GM12878 (cell line): ENCODE measurements around the gene GPC2. TPM values are rescaled to one million over a fixed set of nuclear protein-coding genes. Genes with fewer than 3 reads are reported as not detected.

Experiments used
- ATAC-seq: fragments of 200-7000 bp; cut with Tn5 transposase; 3 replicates; pipeline ENCODE4 v1.9.1; 2020; ENCODE audit warnings: mild to moderate bottlenecking, moderate library complexity
- BruUV-seq: library from RNA; stranded (reverse); fragments of 400-500 nt; replicated peaks from 2 replicates; lab custom pipeline; 2021; lab: Mats Ljungman, UMichigan
- CTCF ChIA-PET: fragments of 300-600 bp; sonication (Branson Sonifier 250); formaldehyde crosslinking; extraction: SDS; loops from one replicate; lab custom pipeline; 2021; ENCODE audit warnings: inconsistent platforms; lab: Yijun Ruan, JAX
- POLR2A ChIA-PET: fragments of 350-600 bp; formaldehyde crosslinking; extraction: SDS; loops from one replicate; lab custom pipeline; 2021; ENCODE audit warnings: inconsistent platforms; lab: Charles Lee
- RAD21 ChIA-PET: fragments of 300-600 bp; sonication (Branson Sonifier 250); formaldehyde crosslinking; loops from one replicate; lab custom pipeline; 2023; ENCODE audit warnings: antibody characterized with exemption; ENCODE audit not compliant: unreplicated experiment; lab: Charles Lee
- SMC1A ChIA-PET: fragments of 300-600 bp; sonication (Branson Sonifier 250); formaldehyde crosslinking; loops from one replicate; lab custom pipeline; 2023; ENCODE audit not compliant: unreplicated experiment, uncharacterized antibody; lab: Charles Lee
- DNase-seq: peaks from one replicate; pipeline ENCODE4 v3.0.0-alpha.2; 2011; ENCODE audit warnings: low read depth, low spot score
- FAIRE-seq: peaks from 3 replicates; lab custom pipeline; 2011; peaks lifted over from hg19 to GRCh38; lab: Jason Lieb, UNC
- H2AFZ ChIP-seq: 2 replicates; pipeline ENCODE4 v1.6.0; 2011; ENCODE audit warnings: low read depth, low read length, control low read depth; ENCODE audit not compliant: control insufficient read depth
- H3K27ac ChIP-seq: 2 replicates; pipeline ENCODE4 v1.5.1; 2011; ENCODE audit warnings: control low read depth; ENCODE audit not compliant: control insufficient read depth, insufficient read depth
- H3K27me3 ChIP-seq, 2 experiments: replicated peaks in 1 of 2; 2 replicates each; pipeline versions ENCODE4 v1.6.0 to v1.6.1; 2011; ENCODE audit warnings: low read length in 1 of 2; ENCODE audit not compliant: control insufficient read depth in 2 of 2, insufficient read depth in 2 of 2
- H3K36me3 ChIP-seq, 2 experiments: 2 replicates each; pipeline ENCODE4 v1.5.1; 2011; ENCODE audit warnings: low read length in 1 of 2; ENCODE audit not compliant: control insufficient read depth in 2 of 2, insufficient read depth in 2 of 2
- H3K4me1 ChIP-seq: 2 replicates; pipeline ENCODE4 v1.6.1; 2011; ENCODE audit warnings: mild to moderate bottlenecking, low read length, moderate library complexity, mixed read lengths; ENCODE audit not compliant: control insufficient read depth, insufficient read depth
- H3K4me2 ChIP-seq: 2 replicates; pipeline ENCODE4 v1.6.0; 2011; ENCODE audit warnings: control low read depth; ENCODE audit not compliant: control insufficient read depth, insufficient read depth
- H3K4me3 ChIP-seq: fragments of 200-600 bp; sonication (generic); 2 replicates; pipeline ENCODE4 v1.5.1; 2016
- H3K79me2 ChIP-seq: 2 replicates; pipeline ENCODE4 v1.6.0; 2011; ENCODE audit warnings: low read length; ENCODE audit not compliant: control insufficient read depth, insufficient read depth
- H3K9ac ChIP-seq: 2 replicates; pipeline ENCODE4 v1.8.0; 2011; ENCODE audit warnings: low read length, control low read depth, mixed read lengths; ENCODE audit not compliant: control insufficient read depth, insufficient read depth
- H3K9me3 ChIP-seq: replicated peaks from 3 replicates; pipeline ENCODE4 v1.5.1; 2011; ENCODE audit warnings: mild to moderate bottlenecking, low read length; ENCODE audit not compliant: control insufficient read depth, insufficient read depth
- H4K20me1 ChIP-seq: 2 replicates; pipeline ENCODE4 v1.6.0; 2011; ENCODE audit not compliant: control insufficient read depth, insufficient read depth
- PAX5 ChIP-seq: IDR thresholded peaks from 2 replicates; pipeline ENCODE4 v1.6.1; 2011; ENCODE audit warnings: low read depth, low read length, borderline replicate concordance
- WRNIP1 ChIP-seq: IDR thresholded peaks from 2 replicates; pipeline ENCODE4 v1.6.1; 2011; ENCODE audit warnings: low read depth, low read length, improper control_type of control experiment, borderline replicate concordance
- ZNF207 ChIP-seq: fragments of 450-650 bp; IDR thresholded peaks from 2 replicates; pipeline ENCODE4 v1.6.1; 2014; ENCODE audit warnings: antibody characterized with exemption, mild to moderate bottlenecking, borderline replicate concordance
- WGBS: methylation state at CpG from one replicate; pipeline ENCODE4 v1.1.6; 2016; ENCODE audit warnings: low lambda C conversion rate; ENCODE audit not compliant: insufficient replicate concordance, insufficient coverage; ENCODE audit errors: missing lambda C conversion rate; 5-methylcytosine and 5-hydroxymethylcytosine counted together
- in situ Hi-C: fragments of 300-500 bp; cut with MboI; formaldehyde crosslinking; loops from 9 replicates; pipeline ENCODE4 v1.14.3; 2018; ENCODE audit warnings: mixed read lengths
- intact Hi-C: fragments of 100-400 bp; cut with micrococcal nuclease; formaldehyde crosslinking; loops from one replicate; pipeline ENCODE4 v1.14.2; 2022; ENCODE audit not compliant: unreplicated experiment
- polyA plus RNA-seq, 11 experiments: library from polyadenylated mRNA; depleted of rRNA in 4 of 11; unstranded in 6 of 11; stranded (reverse) in 5 of 11; fragments of >200 nt; fragmentation: Nextera tagmentation in 4 of 11; fragmentation: Illumina TruSeq in 1 of 11; extraction: Ambion mirVana in 4 of 11; extraction: Trizol in 1 of 11; gene quantifications; 1 replicate in 1 of 11; 2 replicates in 10 of 11; pipeline versions ENCODE4 v1.2.1 to v1.2.3, GENCODE V29; 2011 to 2016; ENCODE audit warnings: inconsistent platforms in 2 of 11, missing spikeins in 2 of 11, low read depth in 1 of 11
- total RNA-seq, 4 experiments: library from RNA; depleted of rRNA in 3 of 4; stranded (reverse); fragments of >200 nt in 3 of 4; fragmentation: Illumina TruSeq in 1 of 4; extraction: Trizol in 1 of 4; gene quantifications; 2 replicates each; pipeline versions ENCODE4 v1.2.1 to v1.2.3, GENCODE V29; 2013 to 2021
- TF ChIP-seq, protein P1 (sequence below): fragments of 450-650 bp; IDR thresholded peaks from 2 replicates; pipeline ENCODE4 v1.6.1; 2016; ENCODE audit warnings: mild to moderate bottlenecking

GPC2 gene
- total and polyA plus RNA-seq, 10 of the 15 experiments (the other 5 are each of a cell fraction or from before 2014, with no cell fraction given) = 0.19 to 6.3 (median 0.77) TPM

DNA sequence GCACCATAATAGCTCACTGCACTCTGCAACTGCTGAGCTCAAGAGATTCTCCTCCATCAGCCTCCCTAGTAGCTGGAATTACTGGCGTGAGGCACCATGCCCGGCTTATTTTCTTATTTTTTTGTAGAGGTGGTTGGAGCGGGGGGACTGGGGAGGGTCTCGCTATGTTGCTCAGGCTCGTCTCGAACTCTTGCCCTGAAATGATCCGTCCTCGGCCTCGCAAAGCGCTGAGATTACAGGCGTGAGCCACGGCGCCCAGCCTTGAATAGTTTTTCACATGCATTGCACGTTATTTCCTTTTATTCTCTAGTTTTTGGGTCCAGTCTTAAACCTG, 29.0 kb downstream of the GPC2 start:
- Histone ChIP-seq H3K4me3 (peak overlapping the region; percentile 60), H3K27me3 (no peaks in the 10 kb centered on the region), H3K9ac (peak overlapping the region; percentile 58), H3K79me2 (peaks cover 22% of the 10 kb centered on the region), H3K27ac (peak overlapping the region; percentile 71), H3K9me3 (no peaks in the 10 kb centered on the region), H2AFZ (peak overlapping the region; percentile 55), H4K20me1 (no peaks in the 10 kb centered on the region), H3K36me3 (no peaks in the 10 kb centered on the region; a peak in 3 of 4 replicates), H3K4me1 (peaks cover 5% of the 10 kb centered on the region; the same call in 1 of the 2 replicates), H3K4me2 (peak overlapping the region; percentile 85)
- TSS peak; percentile 84 for BruUV-seq
- ATAC-seq = no peak
- no peak for DNase-seq
- TF ChIP-seq, protein P1, sequence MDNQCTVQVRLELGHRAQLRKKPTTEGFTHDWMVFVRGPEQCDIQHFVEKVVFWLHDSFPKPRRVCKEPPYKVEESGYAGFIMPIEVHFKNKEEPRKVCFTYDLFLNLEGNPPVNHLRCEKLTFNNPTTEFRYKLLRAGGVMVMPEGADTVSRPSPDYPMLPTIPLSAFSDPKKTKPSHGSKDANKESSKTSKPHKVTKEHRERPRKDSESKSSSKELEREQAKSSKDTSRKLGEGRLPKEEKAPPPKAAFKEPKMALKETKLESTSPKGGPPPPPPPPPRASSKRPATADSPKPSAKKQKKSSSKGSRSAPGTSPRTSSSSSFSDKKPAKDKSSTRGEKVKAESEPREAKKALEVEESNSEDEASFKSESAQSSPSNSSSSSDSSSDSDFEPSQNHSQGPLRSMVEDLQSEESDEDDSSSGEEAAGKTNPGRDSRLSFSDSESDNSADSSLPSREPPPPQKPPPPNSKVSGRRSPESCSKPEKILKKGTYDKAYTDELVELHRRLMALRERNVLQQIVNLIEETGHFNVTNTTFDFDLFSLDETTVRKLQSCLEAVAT = 0 out of 2 replicates have a peak, but pooled peaks have one; percentile 14
- TF ChIP-seq WRNIP1 (no peak), ZNF207 (0 out of 2 replicates have a peak, but pooled peaks have one; percentile 32), PAX5 (0 out of 2 replicates have a peak, but pooled peaks have one; percentile 7)
- SMC1A ChIA-PET = interaction anchor here (0.8 to 2.3 kb wide), 18 partner anchors 10 to 259 kb away, joined by 3 to 12 read pairs (median 3); no protein-coding TSS in a partner anchor
- CTCF ChIA-PET = interaction anchor here (0.6 to 5.7 kb wide), 14 partner anchors 8 to 545 kb away, joined by 3 to 43 read pairs (median 4); no protein-coding TSS in a partner anchor
- WGBS = 10% methylated on average over 14 of the region's 14 CpGs
- in situ Hi-C loops (no loop called here), intact Hi-C loops (loop anchor here (1.0 to 5.0 kb wide), 3 partner anchors 47 to 69 kb away; partner anchors contain the start of genes AP4M1, MCM7 and PVRIG)
- POLR2A ChIA-PET = interaction anchor here (0.6 to 2.6 kb wide), 21 partner anchors 9 to 682 kb away, joined by 3 to 28 read pairs (median 5); partner anchors contain the start of genes AP4M1, GAL3ST4, GPC2 and MCM7
- FAIRE-seq = no peak
- RAD21 ChIA-PET = interaction anchor here (0.6 to 2.4 kb wide), 19 partner anchors 9 to 259 kb away, joined by 3 to 17 read pairs (median 4); partner anchors contain the start of genes GPC2 and PVRIG
